Fibroblast of mammary gland (primary cell): ENCODE measurements around the gene PRKRIP1.

ENCODE experiments used
- DNase-seq: peaks from one replicate; pipeline ENCODE4 v3.0.0-alpha.2; 2010; ENCODE audit warnings: low read depth
- H3K4me3 ChIP-seq: 2 replicates; pipeline ENCODE4 v1.5.1; 2011; ENCODE audit warnings: low read depth, mild to moderate bottlenecking, low read length, moderate library complexity; ENCODE audit not compliant: control insufficient read depth
- CTCF ChIP-seq: conservative IDR thresholded peaks from 2 replicates; pipeline ENCODE4 v1.5.1; 2011; ENCODE audit warnings: low read depth, low read length, inconsistent platforms; ENCODE audit not compliant: control insufficient read depth, insufficient read depth

Gene PRKRIP1

GRCh38 chr7:102410123-102410522, 14.0 kb downstream of the PRKRIP1 start:
- DNase-seq, result no peak
- no peak overlapping the region for H3K4me3 ChIP-seq
- TF ChIP-seq CTCF, result no peak

- TF ChIP-seq CTCF, result no peak
- no peak for DNase-seq
- H3K4me3 ChIP-seq, result no peak overlapping the region
These were observed 14.8 kb downstream of the PRKRIP1 start for GRCh38 chr7:102410918-102411317.

- DNase-seq, result peak; percentile 60
- TF ChIP-seq CTCF, result peak; percentile 50
- no peak overlapping the region for H3K4me3 ChIP-seq
These were observed 16.4 kb downstream of the PRKRIP1 start for GRCh38 chr7:102412548-102412947.

GRCh38 chr7:102413091-102413490, 16.9 kb downstream of the PRKRIP1 start:
- no peak for TF ChIP-seq CTCF
- no peak overlapping the region for H3K4me3 ChIP-seq
- DNase-seq, result no peak

- TF ChIP-seq CTCF, result no peak
- no peak for DNase-seq
- H3K4me3 ChIP-seq, result no peak overlapping the region
These were observed 17.4 kb downstream of the PRKRIP1 start for GRCh38 chr7:102413611-102414010.

- DNase-seq, result no peak
- H3K4me3 ChIP-seq, result no peak overlapping the region
- no peak for TF ChIP-seq CTCF
These were observed 19.6 kb downstream of the PRKRIP1 start for GRCh38 chr7:102415685-102416225.

- H3K4me3 ChIP-seq, result no peak overlapping the region
- no peak for DNase-seq
- TF ChIP-seq CTCF, result no peak
These were observed 20.2 kb downstream of the PRKRIP1 start for GRCh38 chr7:102416406-102416805.
